DND-41 (cell line): ENCODE data around the gene PSMB11.

ENCODE experiments used
- CTCF ChIP-seq: IDR thresholded peaks from 2 replicates; pipeline ENCODE4 v1.5.1; 2012; ENCODE audit warnings: borderline replicate concordance, low read length, moderate library complexity, mild to moderate bottlenecking; ENCODE audit not compliant: poor library complexity, severe bottlenecking; ENCODE audit errors: extremely low read depth
- EZH2 ChIP-seq: IDR thresholded peaks from 3 replicates; pipeline ENCODE4 v1.6.1; 2012; ENCODE audit warnings: borderline replicate concordance, low read depth, mild to moderate bottlenecking, moderate library complexity, low read length, inconsistent platforms; ENCODE audit not compliant: severe bottlenecking

- TF ChIP-seq EZH2 (no peak), CTCF (no peak)
Observed at GRCh38 chr14:23079716-23080115, 37.7 kb downstream of the PSMB11 start.
